Prostate gland (tissue), 2 donors: ENCODE data around the gene SNX32.

Source experiments
- POLR2A ChIP-seq: fragments of 450-650 bp; IDR thresholded peaks from one replicate; pipeline ENCODE4 v1.6.1; 2016; ENCODE audit warnings: antibody characterized with exemption, mild to moderate bottlenecking
- TF ChIP-seq, protein P1 (sequence below), 4 experiments: fragments of 200-600 bp in 2 of 4; fragments of 450-650 bp in 2 of 4; sonication (generic) in 2 of 4; IDR thresholded peaks; 1 replicate in 3 of 4; 2 replicates in 1 of 4; pipeline ENCODE4 v1.5.1; 2016 to 2019; ENCODE audit warnings: antibody characterized with exemption in 4 of 4, mild to moderate bottlenecking in 2 of 4, moderate library complexity in 2 of 4

GRCh38 chr11:65787649-65788622 is 45.8 kb upstream of the SNX32 start:
- TF ChIP-seq, protein P1, sequence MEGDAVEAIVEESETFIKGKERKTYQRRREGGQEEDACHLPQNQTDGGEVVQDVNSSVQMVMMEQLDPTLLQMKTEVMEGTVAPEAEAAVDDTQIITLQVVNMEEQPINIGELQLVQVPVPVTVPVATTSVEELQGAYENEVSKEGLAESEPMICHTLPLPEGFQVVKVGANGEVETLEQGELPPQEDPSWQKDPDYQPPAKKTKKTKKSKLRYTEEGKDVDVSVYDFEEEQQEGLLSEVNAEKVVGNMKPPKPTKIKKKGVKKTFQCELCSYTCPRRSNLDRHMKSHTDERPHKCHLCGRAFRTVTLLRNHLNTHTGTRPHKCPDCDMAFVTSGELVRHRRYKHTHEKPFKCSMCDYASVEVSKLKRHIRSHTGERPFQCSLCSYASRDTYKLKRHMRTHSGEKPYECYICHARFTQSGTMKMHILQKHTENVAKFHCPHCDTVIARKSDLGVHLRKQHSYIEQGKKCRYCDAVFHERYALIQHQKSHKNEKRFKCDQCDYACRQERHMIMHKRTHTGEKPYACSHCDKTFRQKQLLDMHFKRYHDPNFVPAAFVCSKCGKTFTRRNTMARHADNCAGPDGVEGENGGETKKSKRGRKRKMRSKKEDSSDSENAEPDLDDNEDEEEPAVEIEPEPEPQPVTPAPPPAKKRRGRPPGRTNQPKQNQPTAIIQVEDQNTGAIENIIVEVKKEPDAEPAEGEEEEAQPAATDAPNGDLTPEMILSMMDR (IDR thresholded peaks at IDR 0.05), result no peak
- TF ChIP-seq POLR2A, result no peak
